HepG2 (cell line): ENCODE data around the gene HDAC10. TPM values are rescaled to one million over a fixed set of nuclear protein-coding genes. Genes with fewer than 3 reads are reported as not detected.

Experiments
- ADNP ChIP-seq: sonication (generic); formaldehyde crosslinking; IDR thresholded peaks from 2 replicates; pipeline ENCODE4 v1.4.0; 2020; ENCODE audit warnings: missing genetic modification reagents
- CAMTA2 ChIP-seq: sonication (generic); formaldehyde crosslinking; IDR thresholded peaks from 2 replicates; pipeline ENCODE4 v1.4.0; 2020; ENCODE audit warnings: mild to moderate bottlenecking, missing genetic modification reagents, borderline replicate concordance
- CBX2 ChIP-seq, 2 experiments: fragments of 200-600 bp in 1 of 2; sonication (generic); formaldehyde crosslinking in 1 of 2; IDR thresholded peaks; 2 replicates each; pipeline versions ENCODE4 v1.7.0 to v1.8.1; 2018 to 2022; ENCODE audit warnings: low read depth in 2 of 2, low read length in 1 of 2, mild to moderate bottlenecking in 1 of 2, missing genetic modification reagents in 1 of 2
- GABPB1 ChIP-seq: IDR thresholded peaks from 2 replicates; pipeline ENCODE4 v1.6.1; 2016; ENCODE audit warnings: mild to moderate bottlenecking, missing genetic modification reagents, moderate library complexity, missing compliant biosample characterization
- KLF6 ChIP-seq: IDR thresholded peaks from 2 replicates; pipeline ENCODE4 v1.8.0; 2016; ENCODE audit warnings: missing biosample characterization, missing genetic modification reagents
- LRRFIP1 ChIP-seq: sonication (generic); formaldehyde crosslinking; conservative IDR thresholded peaks from 2 replicates; pipeline ENCODE4 v1.4.0; 2020; ENCODE audit warnings: missing genetic modification reagents
- MAX ChIP-seq: IDR thresholded peaks from 2 replicates; pipeline ENCODE4 v1.6.1; 2012; ENCODE audit warnings: inconsistent platforms
- PHF8 ChIP-seq: sonication (generic); formaldehyde crosslinking; IDR thresholded peaks from 2 replicates; pipeline ENCODE4 v1.5.0; 2020; ENCODE audit warnings: missing genetic modification reagents
- PRPF4 ChIP-seq: fragments of 200-400 bp; formaldehyde crosslinking; IDR thresholded peaks from 2 replicates; pipeline ENCODE4 v1.6.1; 2016; ENCODE audit warnings: low read length, low read depth; ENCODE audit not compliant: poor library complexity, severe bottlenecking
- RAD21 ChIP-seq: fragments of 450-650 bp; formaldehyde crosslinking; IDR thresholded peaks from 2 replicates; pipeline ENCODE4 v1.5.0; 2020; ENCODE audit warnings: mild to moderate bottlenecking
- RBFOX2 ChIP-seq: fragments of 200-400 bp; formaldehyde crosslinking; IDR thresholded peaks from 2 replicates; pipeline ENCODE4 v1.6.1; 2017; ENCODE audit warnings: low read depth, mild to moderate bottlenecking, low read length
- STAG1 ChIP-seq: sonication (generic); formaldehyde crosslinking; IDR thresholded peaks from 2 replicates; pipeline ENCODE4 v1.4.0; 2020; ENCODE audit warnings: missing genetic modification reagents
- U2AF1 ChIP-seq: fragments of 200-400 bp; formaldehyde crosslinking; optimal IDR thresholded peaks from 2 replicates; pipeline ENCODE3; 2017; ENCODE audit warnings: mild to moderate bottlenecking, low read depth, low read length
- ZBTB20 ChIP-seq: sonication (generic); formaldehyde crosslinking; IDR thresholded peaks from 2 replicates; pipeline ENCODE4 v1.8.1; 2023; ENCODE audit warnings: missing genetic modification reagents, low read depth, mild to moderate bottlenecking, borderline replicate concordance
- ZBTB33 ChIP-seq: sonication (generic); formaldehyde crosslinking; IDR thresholded peaks from 2 replicates; pipeline ENCODE4 v1.4.0; 2020; ENCODE audit warnings: missing genetic modification reagents
- ZBTB8A ChIP-seq: sonication (generic); formaldehyde crosslinking; IDR thresholded peaks from 2 replicates; pipeline ENCODE4 v1.4.0; 2020; ENCODE audit warnings: mild to moderate bottlenecking, low read depth, missing genetic modification reagents, borderline replicate concordance
- ZNF136 ChIP-seq: sonication (generic); formaldehyde crosslinking; IDR thresholded peaks from 2 replicates; pipeline ENCODE4 v1.8.1; 2022; ENCODE audit warnings: low read depth, mild to moderate bottlenecking, moderate library complexity, missing genetic modification reagents
- ZNF253 ChIP-seq: sonication (generic); formaldehyde crosslinking; IDR thresholded peaks from 2 replicates; pipeline ENCODE4 v1.8.0; 2022; ENCODE audit warnings: mild to moderate bottlenecking, missing genetic modification reagents, borderline replicate concordance
- ZNF317 ChIP-seq: sonication (generic); formaldehyde crosslinking; IDR thresholded peaks from 2 replicates; pipeline ENCODE4 v1.5.0; 2020; ENCODE audit warnings: mild to moderate bottlenecking, missing genetic modification reagents
- ZNF441 ChIP-seq: sonication (generic); formaldehyde crosslinking; IDR thresholded peaks from 2 replicates; pipeline ENCODE4 v1.7.0; 2021; ENCODE audit warnings: missing genetic modification reagents, borderline replicate concordance
- ZNF670 ChIP-seq: sonication (generic); formaldehyde crosslinking; IDR thresholded peaks from 2 replicates; pipeline ENCODE4 v1.8.0; 2022; ENCODE audit warnings: mild to moderate bottlenecking, missing genetic modification reagents, borderline replicate concordance
- ZNF740 ChIP-seq: sonication (generic); formaldehyde crosslinking; IDR thresholded peaks from 2 replicates; pipeline ENCODE4 v1.4.0; 2020; ENCODE audit warnings: missing genetic modification reagents
- ZNF891 ChIP-seq: sonication (generic); formaldehyde crosslinking; IDR thresholded peaks from 2 replicates; pipeline ENCODE4 v1.5.0; 2020; ENCODE audit warnings: mild to moderate bottlenecking, missing genetic modification reagents
- ZSCAN25 ChIP-seq: sonication (generic); formaldehyde crosslinking; IDR thresholded peaks from 2 replicates; pipeline ENCODE4 v1.8.0; 2022; ENCODE audit warnings: mild to moderate bottlenecking, missing genetic modification reagents
- polyA plus RNA-seq, 8 experiments: library from polyadenylated mRNA; depleted of rRNA in 3 of 8; stranded (reverse) in 7 of 8; unstranded in 1 of 8; fragments of >200 nt; fragmentation: Illumina TruSeq in 4 of 8; extraction: Trizol in 4 of 8; gene quantifications; 2 replicates each; pipeline versions ENCODE4 v1.2.1 to v1.2.3, GENCODE V29; 2011 to 2016; ENCODE audit warnings: low read depth in 4 of 8, missing spikeins in 1 of 8, mixed read lengths in 1 of 8; ENCODE audit not compliant: insufficient read depth in 1 of 8
- total RNA-seq, 5 experiments: library from RNA; depleted of rRNA; stranded (reverse); fragments of >200 nt; fragmentation: Illumina TruSeq; extraction: Trizol; gene quantifications; 2 replicates each; pipeline ENCODE4 v1.2.3, GENCODE V29; 2016; ENCODE audit warnings: low read depth in 1 of 5
- TF ChIP-seq, protein P1 (sequence below): sonication (generic); formaldehyde crosslinking; IDR thresholded peaks from 2 replicates; pipeline ENCODE4 v1.5.0; 2020; ENCODE audit warnings: mild to moderate bottlenecking, missing genetic modification reagents, moderate library complexity

Gene HDAC10
- total and polyA plus RNA-seq, 2 of the 13 experiments (the other 11 are each of a cell fraction or from before 2014, with no cell fraction given) = 13.9 to 14.9 TPM

GRCh38 chr22:50276143-50276542 is 25.1 kb upstream of the HDAC10 start (continued):
- 0 out of 2 replicates have a peak, but pooled peaks have one; percentile 47 for TF ChIP-seq ADNP (CRISPR knock-in tag)
- TF ChIP-seq, protein P1, sequence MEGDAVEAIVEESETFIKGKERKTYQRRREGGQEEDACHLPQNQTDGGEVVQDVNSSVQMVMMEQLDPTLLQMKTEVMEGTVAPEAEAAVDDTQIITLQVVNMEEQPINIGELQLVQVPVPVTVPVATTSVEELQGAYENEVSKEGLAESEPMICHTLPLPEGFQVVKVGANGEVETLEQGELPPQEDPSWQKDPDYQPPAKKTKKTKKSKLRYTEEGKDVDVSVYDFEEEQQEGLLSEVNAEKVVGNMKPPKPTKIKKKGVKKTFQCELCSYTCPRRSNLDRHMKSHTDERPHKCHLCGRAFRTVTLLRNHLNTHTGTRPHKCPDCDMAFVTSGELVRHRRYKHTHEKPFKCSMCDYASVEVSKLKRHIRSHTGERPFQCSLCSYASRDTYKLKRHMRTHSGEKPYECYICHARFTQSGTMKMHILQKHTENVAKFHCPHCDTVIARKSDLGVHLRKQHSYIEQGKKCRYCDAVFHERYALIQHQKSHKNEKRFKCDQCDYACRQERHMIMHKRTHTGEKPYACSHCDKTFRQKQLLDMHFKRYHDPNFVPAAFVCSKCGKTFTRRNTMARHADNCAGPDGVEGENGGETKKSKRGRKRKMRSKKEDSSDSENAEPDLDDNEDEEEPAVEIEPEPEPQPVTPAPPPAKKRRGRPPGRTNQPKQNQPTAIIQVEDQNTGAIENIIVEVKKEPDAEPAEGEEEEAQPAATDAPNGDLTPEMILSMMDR (CRISPR knock-in tag) = peak; percentile 75
- TF ChIP-seq RAD21 (CRISPR knock-in tag) = peak; percentile 21; the same call in 1 of the 2 replicates
- TF ChIP-seq ZBTB8A (CRISPR knock-in tag) = no peak
- TF ChIP-seq ZNF891 (CRISPR knock-in tag) = no peak
- TF ChIP-seq KLF6 (CRISPR knock-in tag) = no peak
- TF ChIP-seq PRPF4 = peak; percentile 75
- 0 out of 2 replicates have a peak, but pooled peaks have one; percentile 46 for TF ChIP-seq RBFOX2
- TF ChIP-seq CAMTA2 (CRISPR knock-in tag) = no peak
- no peak for TF ChIP-seq CBX2 (IDR thresholded peaks at IDR 0.05; ENCODE audit: low read depth, low read length)
- no peak for TF ChIP-seq CBX2 (CRISPR knock-in tag; IDR thresholded peaks at IDR 0.05; ENCODE audit: low read depth)
- no peak for TF ChIP-seq PHF8 (CRISPR knock-in tag)
- TF ChIP-seq ZNF740 = no peak
- TF ChIP-seq STAG1 (CRISPR knock-in tag) = peak; percentile 49; the same call in 1 of the 2 replicates
- no peak for TF ChIP-seq ZNF670
- TF ChIP-seq GABPB1 (CRISPR knock-in tag) = peak; percentile 60
- peak; percentile 99 for TF ChIP-seq ZBTB33 (CRISPR knock-in tag)
- TF ChIP-seq ZSCAN25 = peak; percentile 59; the same call in 1 of the 2 replicates
- TF ChIP-seq LRRFIP1 (CRISPR knock-in tag) = no peak
- TF ChIP-seq ZBTB20 (CRISPR knock-in tag) = no peak
- TF ChIP-seq MAX = peak; percentile 25; the same call in 1 of the 2 replicates
- TF ChIP-seq ZNF253 (CRISPR knock-in tag) = no peak
- no peak for TF ChIP-seq ZNF136 (CRISPR knock-in tag)
- no peak for TF ChIP-seq ZNF441
- no peak for TF ChIP-seq U2AF1
- TF ChIP-seq ZNF317 (CRISPR knock-in tag) = no peak
